ENCODE measurements around the gene RALGDS.
A peak's percentile ranks its signal among the peaks of the same experiment; 100 is the strongest.
"Not testable (repeated sequence)": the region's sequence is repeated elsewhere in the genome, so short reads cannot be mapped to it uniquely, and the experiment has no call there.

Gene RALGDS

DNA sequence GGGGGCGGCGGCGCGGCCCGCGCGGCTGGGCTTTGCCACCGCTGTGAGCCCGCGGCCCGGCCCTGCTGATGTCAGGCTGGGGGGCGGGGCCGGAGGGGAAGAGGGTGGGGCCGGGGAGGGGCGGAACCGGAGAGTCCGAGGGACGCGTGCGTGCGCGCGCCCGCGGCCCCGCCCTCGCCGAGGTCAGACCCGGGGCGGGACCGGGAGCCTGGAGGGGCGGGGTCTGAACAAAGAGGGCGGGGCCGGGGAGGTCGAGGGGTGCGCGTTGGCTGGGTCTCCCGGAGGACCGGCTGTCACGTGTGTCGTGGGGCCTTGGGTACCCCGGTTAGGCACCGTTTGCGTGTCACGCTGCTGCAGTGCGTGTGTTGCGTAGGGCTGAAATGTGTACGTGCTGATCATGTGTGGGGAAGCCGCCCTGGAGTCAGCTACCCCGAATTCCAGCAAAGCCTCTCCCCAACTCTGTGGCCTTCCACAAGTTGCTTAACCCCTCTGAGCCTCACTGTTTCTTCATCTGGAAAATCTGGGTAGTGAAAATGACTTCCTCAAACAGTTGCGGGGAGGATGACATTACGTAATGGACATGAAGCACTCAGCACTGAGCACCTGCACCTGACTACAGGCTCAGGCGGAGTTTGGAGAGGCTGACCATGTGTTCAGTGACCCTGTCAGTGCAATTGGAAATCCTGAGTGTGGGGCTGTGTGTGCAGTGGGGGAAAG, at the start of gene RALGDS:
RALGDS (minus strand) TSS at position 43 of the 717 bp plus-strand sequence. CDS start 86 bp downstream, outside the sequence.
- DNase-seq (ENCODE audit: low spot score), result peak; percentile 77

- DNase-seq (ENCODE audit: low spot score), result no peak
Observed at GRCh38 chr9:133170716-133171115, 49.7 kb upstream of the RALGDS start.

DNA sequence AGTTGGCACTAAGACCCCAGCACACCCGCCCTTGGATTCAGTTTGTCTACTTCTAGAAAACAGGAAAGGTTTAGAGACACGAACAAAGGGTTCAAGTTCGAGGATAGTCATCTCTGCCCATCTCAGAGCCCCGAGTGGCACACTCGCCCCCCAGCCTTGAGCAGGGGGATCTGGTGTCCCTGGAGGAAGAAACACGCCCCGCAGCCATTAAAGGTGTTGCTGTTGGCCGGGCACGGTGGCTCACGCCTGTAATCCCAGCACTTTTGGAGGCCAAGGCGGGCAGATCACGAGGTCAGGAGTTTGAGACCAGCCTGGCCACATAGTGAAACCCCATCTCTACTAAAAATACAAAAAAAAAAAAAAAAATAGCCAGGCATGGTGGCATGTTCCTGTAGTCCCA, 48.6 kb upstream of the RALGDS start:
- DNase-seq (ENCODE audit: low spot score), result not testable (repeated sequence)

DNA sequence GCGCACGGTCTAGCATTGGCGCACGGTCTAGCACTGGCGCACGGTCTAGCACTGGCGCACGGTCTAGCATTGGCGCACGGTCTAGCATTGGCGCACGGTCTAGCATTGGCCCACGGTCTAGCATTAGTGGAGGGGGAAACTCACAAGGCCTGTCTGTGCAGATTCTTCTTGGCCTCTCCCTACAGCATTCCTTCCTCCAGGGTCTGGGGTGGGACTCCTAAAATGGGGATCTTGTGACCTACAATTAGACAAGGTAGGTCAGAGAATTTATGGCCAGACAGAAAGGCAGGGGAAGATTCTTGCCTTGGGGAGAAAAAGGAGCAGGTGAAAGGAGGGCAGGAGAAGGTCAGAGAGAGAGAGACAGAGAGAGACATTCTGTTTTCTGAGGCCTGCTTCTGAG, 48.1 kb upstream of the RALGDS start:
- DNase-seq (ENCODE audit: low spot score), result no peak

GRCh38 chr9:133168432-133168831, 47.4 kb upstream of the RALGDS start:
- no peak for DNase-seq (ENCODE audit: low spot score)

DNA sequence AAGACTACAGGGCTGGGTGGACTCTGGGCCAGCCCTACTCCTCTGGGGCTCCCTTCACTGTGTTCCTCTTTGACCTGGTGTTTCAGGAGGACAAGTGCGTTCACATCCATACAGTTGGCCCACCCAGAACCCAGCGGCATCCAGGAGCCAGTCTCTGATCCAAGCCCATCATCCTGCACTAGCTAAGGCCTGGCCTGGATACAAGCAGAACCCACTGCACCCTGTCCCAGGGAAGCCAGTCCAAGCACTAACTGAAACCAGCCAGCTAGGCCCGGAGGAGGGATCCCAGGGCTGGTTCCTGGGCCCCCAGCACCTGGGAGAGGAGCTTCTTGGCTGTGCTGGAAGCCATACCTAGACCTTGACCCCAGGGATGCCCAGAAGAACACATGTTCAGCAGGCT, 46.7 kb upstream of the RALGDS start:
- DNase-seq (ENCODE audit: low spot score), result no peak

- no peak for DNase-seq (ENCODE audit: low spot score)
Observed at GRCh38 chr9:133167096-133167730, 46.2 kb upstream of the RALGDS start.

DNA sequence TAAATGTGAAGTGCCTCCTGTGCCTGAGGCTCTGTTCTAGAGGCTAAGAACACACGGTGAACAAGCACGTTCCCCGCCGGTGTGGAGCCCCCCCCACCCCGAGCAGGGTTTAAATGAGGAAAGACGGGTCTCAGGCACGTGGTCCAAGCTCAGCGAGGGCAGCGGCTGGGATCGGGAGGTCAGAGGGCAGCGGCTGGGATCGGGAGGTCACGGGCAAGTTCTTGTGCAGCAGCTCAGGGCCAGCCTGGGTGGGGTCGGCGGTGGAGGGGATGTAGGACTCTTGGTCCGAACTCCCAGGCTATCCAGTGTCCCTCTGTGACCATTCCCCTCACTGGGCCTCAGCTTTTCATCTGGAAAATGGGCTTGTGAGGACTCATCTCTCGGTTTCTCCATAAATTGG, 45.4 kb upstream of the RALGDS start:
- DNase-seq (ENCODE audit: low spot score), result no peak

- DNase-seq (ENCODE audit: low spot score), result no peak
Observed at GRCh38 chr9:133165452-133165730, 44.4 kb upstream of the RALGDS start.

GRCh38 chr9:133164191-133164590, 43.2 kb upstream of the RALGDS start:
- DNase-seq (ENCODE audit: low spot score), result no peak

GRCh38 chr9:133163504-133164172, 42.6 kb upstream of the RALGDS start, which contains the start of gene GBGT1:
GBGT1 (minus strand) TSS chr9:133163914; CDS start chr9:133162412, 1,502 bp downstream.
- peak; percentile 29 for DNase-seq (ENCODE audit: low spot score)

DNA sequence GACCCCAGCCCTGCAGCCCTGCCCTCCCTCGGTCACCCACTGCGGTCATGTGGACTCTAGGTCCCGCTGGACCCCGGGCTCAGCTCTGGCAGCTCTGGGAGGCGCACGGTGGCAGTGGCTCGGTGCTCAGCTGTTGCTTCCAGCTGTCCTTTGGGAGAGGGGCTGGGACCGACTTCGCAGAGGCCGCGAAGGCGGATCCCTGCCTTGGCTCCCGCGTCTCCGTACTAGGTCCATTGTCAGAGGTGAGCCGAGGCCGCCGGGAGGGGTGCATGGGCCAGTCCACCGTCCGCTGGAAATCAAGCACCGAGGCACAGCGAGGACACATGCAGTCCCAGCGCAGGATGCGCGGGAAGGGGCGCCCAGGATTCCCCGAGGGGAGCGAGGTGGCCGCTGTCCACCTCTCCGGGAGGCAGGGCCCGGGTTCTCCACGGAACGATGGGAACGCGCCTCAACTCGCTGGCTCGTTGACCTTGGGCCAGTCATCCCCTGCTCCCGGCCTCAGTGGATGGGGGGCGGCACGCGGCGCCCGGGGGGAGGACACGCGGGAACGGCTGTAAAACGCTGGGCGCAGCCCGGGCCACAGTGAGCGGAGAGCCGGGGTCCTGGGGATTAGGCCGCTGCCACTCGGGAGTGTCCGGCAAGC, 41.9 kb upstream of the RALGDS start:
- DNase-seq (ENCODE audit: low spot score), result no peak

GRCh38 chr9:133161547-133161950, 40.5 kb upstream of the RALGDS start:
- DNase-seq (ENCODE audit: low spot score), result no peak

GRCh38 chr9:133160742-133161546, 39.9 kb upstream of the RALGDS start:
- DNase-seq (ENCODE audit: low spot score), result peak; percentile 68

DNA sequence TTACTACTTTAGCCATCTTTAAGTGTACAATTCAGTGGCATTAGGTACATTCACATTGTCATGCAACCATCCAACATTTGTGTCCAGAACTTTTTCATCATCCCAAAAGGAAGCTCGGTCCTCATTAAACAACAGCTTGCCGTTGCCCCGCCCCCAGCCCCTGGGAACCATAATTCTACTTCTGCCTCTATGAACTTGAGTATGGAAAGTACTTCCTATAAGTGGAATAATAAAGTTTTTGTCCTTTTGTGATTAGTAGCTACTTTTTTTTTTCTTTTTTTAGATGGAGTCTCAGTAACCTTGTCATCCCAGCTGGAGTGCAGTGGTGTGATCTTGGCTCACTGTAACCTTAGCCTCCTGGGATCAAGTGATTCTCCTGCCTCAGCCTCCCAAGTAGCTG, 37.7 kb upstream of the RALGDS start:
- no peak for DNase-seq (ENCODE audit: low spot score)

- DNase-seq (ENCODE audit: low spot score), result no peak
Observed at GRCh38 chr9:133155156-133155555, 34.1 kb upstream of the RALGDS start.

DNA sequence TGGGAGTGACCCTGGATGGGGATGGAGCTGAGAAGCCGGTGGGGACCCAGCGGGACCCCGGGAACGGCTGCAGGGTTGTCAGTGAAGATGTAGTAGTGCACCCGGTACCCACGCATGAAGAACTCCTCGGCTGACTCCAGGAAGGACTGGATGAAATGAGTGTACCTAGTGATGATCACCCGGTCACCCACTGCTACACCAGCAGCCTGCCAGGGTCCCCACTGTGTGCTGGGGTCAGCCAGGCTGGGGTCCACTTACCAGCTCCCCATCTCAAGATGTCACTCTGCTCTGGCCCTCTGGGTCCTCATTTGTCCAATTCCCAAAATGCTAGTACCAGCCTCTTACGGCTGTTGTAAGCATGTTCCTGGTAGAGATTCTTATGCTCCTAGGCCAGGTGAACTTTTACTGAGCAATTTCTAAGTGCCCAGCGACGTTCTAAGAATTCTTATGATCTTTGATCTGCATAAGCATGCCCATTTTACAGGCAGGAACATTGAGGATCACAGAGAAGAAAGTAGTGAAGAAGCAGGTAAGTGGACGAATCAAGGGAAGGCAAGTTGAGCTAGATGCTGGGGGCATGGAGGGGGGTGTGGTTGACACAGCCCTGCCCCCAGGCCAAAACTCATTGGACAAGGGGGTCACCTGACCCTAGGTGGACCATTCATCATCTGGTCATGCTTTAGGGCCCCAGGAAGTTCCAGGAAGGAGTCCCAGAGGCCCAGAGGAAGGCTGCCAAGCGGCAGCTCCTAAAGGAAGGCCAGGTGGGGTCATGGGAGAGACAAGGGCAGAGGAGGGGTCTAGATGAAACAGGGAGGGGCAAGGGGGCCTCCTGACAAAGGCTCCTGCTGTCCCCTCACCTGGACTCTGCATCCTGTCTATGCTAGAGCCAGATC, 33.3 kb upstream of the RALGDS start:
- DNase-seq (ENCODE audit: low spot score), result no peak

- DNase-seq (ENCODE audit: low spot score), result no peak
Observed at GRCh38 chr9:133153227-133154096, 32.4 kb upstream of the RALGDS start.

- no peak for DNase-seq (ENCODE audit: low spot score)
Observed at GRCh38 chr9:133151601-133152525, 30.8 kb upstream of the RALGDS start.

Measured in SW480 (cell line).